Measurements from ENCODE around the gene PLXNA4. TPM values are rescaled to one million over a fixed set of nuclear protein-coding genes. Genes with fewer than 3 reads are reported as not detected.

Gene PLXNA4
- total RNA-seq, 4 donors from 2014 or later: 0.31 to 0.66 (median 0.43) TPM

- H3K36me3 ChIP-seq: no peaks in the 10 kb centered on the region
- no peaks in the 10 kb centered on the region for H3K27me3 ChIP-seq
- H3K4me3 ChIP-seq: no peak overlapping the region
- TF ChIP-seq CTCF (IDR thresholded peaks at IDR 0.05 in 4 of 5, conservative IDR thresholded peaks at IDR 0.05 in 1 of 5) (no peak), POLR2A (IDR thresholded peaks at IDR 0.05) (no peak)
- no peaks in the 10 kb centered on the region for H3K9me3 ChIP-seq
- no peak for DNase-seq
- no peak for ATAC-seq
- H3K4me1 ChIP-seq: peaks cover 3 to 8% of the 10 kb centered on the region in 2 donors
- intact Hi-C loops (cut with DNase I; ENCODE audit: low total_unique reads) (no loop called here), in situ Hi-C loops (cut with MboI; ENCODE audit: low sequenced_read_pairs in 4 of 4) (no loop called here)
- no peak overlapping the region for H3K27ac ChIP-seq
Measured at GRCh38 chr7:132425942-132426341, 150.3 kb downstream of the PLXNA4 start.

GRCh38 chr7:132424821-132425724 is 151.2 kb downstream of the PLXNA4 start:
- in situ Hi-C loops (cut with MboI; ENCODE audit: low sequenced_read_pairs in 4 of 4) (no loop called here), intact Hi-C loops (cut with DNase I; ENCODE audit: low total_unique reads) (no loop called here)
- H3K4me1 ChIP-seq: peaks cover 3 to 8% of the 10 kb centered on the region in 2 donors
- ATAC-seq: no peak
- H3K9me3 ChIP-seq: no peaks in the 10 kb centered on the region
- TF ChIP-seq POLR2A (IDR thresholded peaks at IDR 0.05) (no peak), CTCF (IDR thresholded peaks at IDR 0.05 in 4 of 5, conservative IDR thresholded peaks at IDR 0.05 in 1 of 5) (no peak)
- no peak for DNase-seq
- H3K27ac ChIP-seq: no peak overlapping the region
- no peak overlapping the region for H3K4me3 ChIP-seq
- H3K27me3 ChIP-seq: no peaks in the 10 kb centered on the region
- no peaks in the 10 kb centered on the region for H3K36me3 ChIP-seq

GRCh38 chr7:132424277-132424676 is 152.0 kb downstream of the PLXNA4 start:
- TF ChIP-seq POLR2A (IDR thresholded peaks at IDR 0.05): no peak
- no peak for TF ChIP-seq CTCF (IDR thresholded peaks at IDR 0.05 in 4 of 5, conservative IDR thresholded peaks at IDR 0.05 in 1 of 5)
- Histone ChIP-seq H3K4me3 (no peak overlapping the region), H3K9me3 (no peaks in the 10 kb centered on the region), H3K27ac (no peak overlapping the region), H3K36me3 (no peaks in the 10 kb centered on the region), H3K4me1 (peaks cover 3 to 8% of the 10 kb centered on the region in 2 donors), H3K27me3 (no peaks in the 10 kb centered on the region)
- no peak for ATAC-seq
- DNase-seq: no peak
- in situ Hi-C loops (cut with MboI; ENCODE audit: low sequenced_read_pairs in 4 of 4): no loop called here
- intact Hi-C loops (cut with DNase I; ENCODE audit: low total_unique reads): no loop called here

GRCh38 chr7:132423594-132424200 is 152.6 kb downstream of the PLXNA4 start:
- Histone ChIP-seq H3K9me3 (no peaks in the 10 kb centered on the region), H3K4me3 (no peak overlapping the region), H3K4me1 (peaks cover 3 to 8% of the 10 kb centered on the region in 2 donors), H3K27ac (no peak overlapping the region), H3K36me3 (no peaks in the 10 kb centered on the region), H3K27me3 (no peaks in the 10 kb centered on the region)
- intact Hi-C loops (cut with DNase I; ENCODE audit: low total_unique reads): no loop called here
- DNase-seq (no peak), ATAC-seq (no peak)
- TF ChIP-seq CTCF (IDR thresholded peaks at IDR 0.05 in 4 of 5, conservative IDR thresholded peaks at IDR 0.05 in 1 of 5) (no peak), POLR2A (IDR thresholded peaks at IDR 0.05) (no peak)
- in situ Hi-C loops (cut with MboI; ENCODE audit: low sequenced_read_pairs in 4 of 4): no loop called here
